ENCODE results near the gene CCDC159.

CCDC159 gene

DNA sequence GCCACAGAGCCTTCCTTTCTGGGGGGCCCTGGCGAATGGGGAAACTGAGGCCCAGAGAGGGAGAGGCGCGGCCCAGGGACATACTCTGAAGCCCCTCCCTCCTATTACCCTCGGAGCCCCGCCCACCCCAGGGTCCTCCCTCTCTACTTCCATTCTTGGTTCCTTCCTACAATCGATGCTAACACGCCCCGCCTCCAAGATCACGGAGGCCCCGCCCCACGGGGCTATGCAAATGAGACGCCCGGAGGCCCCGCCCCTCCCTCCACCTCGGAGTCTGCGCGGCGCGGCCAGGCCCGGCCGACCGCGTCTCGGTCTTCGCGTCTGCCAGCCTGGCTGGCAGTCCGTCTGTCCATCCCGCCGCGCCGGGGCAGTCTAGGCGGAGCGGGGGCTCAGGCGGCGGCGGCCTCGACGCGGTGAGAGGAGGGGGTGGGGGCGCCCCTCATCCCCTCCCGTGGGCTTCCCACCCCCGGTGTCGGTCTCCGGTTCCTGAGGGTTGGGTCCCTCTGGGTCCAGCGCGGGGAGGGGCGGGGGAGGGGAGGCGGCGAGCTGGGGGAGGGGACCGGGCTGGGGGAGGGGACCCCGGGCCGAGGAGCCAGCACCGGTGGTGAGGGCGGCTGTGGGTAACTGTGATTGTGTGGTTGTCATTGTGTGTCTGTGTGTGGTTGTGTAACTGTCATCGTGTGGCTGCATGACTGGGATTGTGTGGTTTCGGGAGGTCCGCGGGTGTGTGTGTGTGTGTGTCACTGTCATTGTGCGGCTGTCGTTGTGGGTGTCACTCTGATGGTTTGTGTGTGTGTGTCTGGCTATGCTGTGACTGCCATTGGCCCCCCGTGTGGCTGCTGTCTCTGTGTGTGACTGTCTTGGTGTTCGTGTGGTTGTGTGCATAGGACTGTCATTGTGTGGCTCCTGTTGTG is 9.1 kb downstream of the CCDC159 start, which contains the start of gene PLPPR2:
PLPPR2 (plus strand) TSS at position 273 of the 914 bp plus-strand sequence. CDS start 2,242 bp downstream, outside the sequence.
- no peak within 1 kb of the TSS for H3K4me3 ChIP-seq (ENCODE audit: low read depth, low read length)
- no peak for TF ChIP-seq CTCF (IDR thresholded peaks at IDR 0.05; ENCODE audit: borderline replicate concordance, insufficient read depth, low read depth, low read length)

DNA sequence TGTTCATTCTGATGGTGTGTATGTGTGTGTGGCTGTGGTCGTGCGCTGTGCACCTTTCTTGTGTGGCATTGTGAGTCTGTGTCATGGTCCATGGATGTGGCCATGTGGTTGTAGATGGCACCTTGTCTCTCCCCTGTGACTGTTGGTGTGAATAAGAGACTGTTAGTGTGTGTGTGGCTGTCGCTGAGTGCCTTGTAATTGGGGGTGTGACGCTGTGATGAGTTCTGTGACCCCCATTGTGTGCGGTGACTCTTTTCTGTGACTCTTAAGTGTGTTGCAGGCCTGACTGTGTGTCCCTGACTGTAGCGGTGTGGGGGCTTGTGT is 9.7 kb downstream of the CCDC159 start:
- H3K4me3 ChIP-seq (ENCODE audit: low read depth, low read length), result no peak overlapping the region
- no peak for TF ChIP-seq CTCF (IDR thresholded peaks at IDR 0.05; ENCODE audit: borderline replicate concordance, insufficient read depth, low read depth, low read length)

- H3K4me3 ChIP-seq (ENCODE audit: low read depth, low read length), result no peak overlapping the region
- TF ChIP-seq CTCF (IDR thresholded peaks at IDR 0.05; ENCODE audit: borderline replicate concordance, insufficient read depth, low read depth, low read length), result no peak
Observed at GRCh38 chr19:11356676-11357550, 10.6 kb downstream of the CCDC159 start.

DNA sequence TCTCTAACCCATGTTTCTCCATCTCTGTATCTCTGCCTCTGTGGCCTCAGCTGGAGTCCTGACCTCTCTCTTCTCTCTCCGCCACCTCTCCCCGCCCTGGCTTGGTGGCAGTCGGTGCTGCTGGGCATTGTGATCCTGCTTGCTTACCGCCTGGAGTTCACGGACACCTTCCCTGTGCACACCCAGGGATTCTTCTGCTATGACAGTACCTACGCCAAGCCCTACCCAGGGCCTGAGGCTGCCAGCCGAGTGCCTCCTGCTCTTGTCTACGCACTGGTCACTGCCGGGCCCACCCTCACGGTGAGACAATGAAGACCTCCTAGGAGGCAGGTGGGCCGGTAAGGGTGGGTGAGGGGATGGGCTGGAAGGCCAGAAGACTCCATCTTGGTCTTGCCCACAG is 13.1 kb downstream of the CCDC159 start:
- no peak for TF ChIP-seq CTCF (IDR thresholded peaks at IDR 0.05; ENCODE audit: borderline replicate concordance, insufficient read depth, low read depth, low read length)
- no peak overlapping the region for H3K4me3 ChIP-seq (ENCODE audit: low read depth, low read length)

- H3K4me3 ChIP-seq (ENCODE audit: low read depth, low read length), result no peak overlapping the region
- no peak for TF ChIP-seq CTCF (IDR thresholded peaks at IDR 0.05; ENCODE audit: borderline replicate concordance, insufficient read depth, low read depth, low read length)
Observed at GRCh38 chr19:11361037-11361770, 14.9 kb downstream of the CCDC159 start.

- no peak for TF ChIP-seq CTCF (IDR thresholded peaks at IDR 0.05; ENCODE audit: borderline replicate concordance, insufficient read depth, low read depth, low read length)
- no peak overlapping the region for H3K4me3 ChIP-seq (ENCODE audit: low read depth, low read length)
Observed at GRCh38 chr19:11361771-11362731, 15.7 kb downstream of the CCDC159 start.

All from GM12875 (cell line).